ENCODE results near the gene OPRL1.
A peak's percentile ranks its signal among the peaks of the same experiment; 100 is the strongest.

OPRL1 gene

DNA sequence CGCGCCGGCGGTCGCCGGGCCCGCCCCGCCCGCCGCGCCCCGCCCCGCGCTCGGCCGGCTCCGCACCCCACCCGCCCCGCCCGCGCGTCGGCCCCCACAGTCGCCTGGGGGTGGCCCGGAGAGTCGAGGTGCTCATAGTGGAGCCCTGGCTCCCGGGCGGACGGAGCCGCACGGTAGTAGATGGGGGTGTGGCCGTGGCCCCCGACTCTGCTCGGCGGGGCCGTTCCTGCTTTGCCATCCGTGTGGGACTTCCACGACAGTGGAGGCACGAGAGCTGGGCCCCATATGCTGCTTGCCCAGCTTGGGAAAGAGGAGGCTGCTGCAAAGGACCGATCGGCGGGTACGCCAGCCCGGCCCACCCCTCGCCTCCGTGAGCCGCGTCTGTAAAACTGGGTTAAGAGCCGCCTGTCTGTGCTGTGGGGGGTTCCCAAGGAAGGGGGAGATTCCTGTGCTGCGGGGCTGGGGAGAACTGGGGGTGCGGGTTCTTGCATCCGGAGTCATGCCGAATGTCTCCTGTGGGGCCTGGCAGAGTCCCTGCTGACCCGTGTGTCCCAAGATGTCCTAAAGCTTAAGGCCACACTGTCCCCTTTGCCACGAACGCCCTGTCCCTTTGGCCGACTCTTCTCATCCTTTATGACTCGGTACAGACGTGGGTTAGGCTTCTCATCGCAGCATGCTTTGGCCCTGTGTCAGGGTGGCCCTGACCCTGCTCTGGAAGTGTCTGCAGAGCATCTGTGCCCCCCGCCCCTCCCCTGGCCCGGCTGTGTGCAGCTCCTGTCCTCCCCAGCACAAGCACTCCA is at the start of gene OPRL1:
Gene OPRL1 (plus strand): TSS at position 70 of the 800 bp plus-strand sequence. CDS start 12,639 bp downstream, outside the sequence.
- no peak for DNase-seq

GRCh38 chr20:64030371-64031134 is 49.3 kb upstream of the OPRL1 start:
- no peak for DNase-seq

- no peak for DNase-seq
These were observed 48.0 kb upstream of the OPRL1 start for GRCh38 chr20:64031822-64032314.

GRCh38 chr20:64032706-64033624 is 46.9 kb upstream of the OPRL1 start:
- no peak for DNase-seq

DNA sequence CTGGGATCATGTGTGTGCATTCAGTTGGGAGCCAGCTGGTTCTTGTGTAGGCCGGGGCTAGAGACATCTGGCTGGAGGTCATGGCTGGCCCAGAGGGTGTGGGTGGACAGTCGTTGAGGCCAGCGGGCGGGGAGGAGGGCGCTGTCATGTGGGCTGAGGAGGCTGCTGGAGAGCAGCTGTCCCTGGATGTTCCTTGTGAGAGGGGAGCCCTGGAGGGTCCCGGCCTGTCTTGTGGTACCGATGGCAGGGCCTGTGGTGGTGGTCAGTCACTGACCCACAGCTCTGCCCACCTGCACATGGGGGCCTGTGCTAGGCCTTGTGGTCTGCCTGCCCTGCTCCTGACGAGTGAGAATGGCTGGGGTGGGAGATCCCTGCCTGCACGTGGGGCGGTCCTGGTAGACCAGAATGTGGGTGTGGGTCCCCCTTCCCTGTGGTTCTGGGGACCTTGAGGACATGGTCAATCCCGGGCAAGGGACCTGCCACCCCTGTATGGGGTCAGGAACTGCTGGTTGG is 45.8 kb upstream of the OPRL1 start:
- DNase-seq, result no peak

DNA sequence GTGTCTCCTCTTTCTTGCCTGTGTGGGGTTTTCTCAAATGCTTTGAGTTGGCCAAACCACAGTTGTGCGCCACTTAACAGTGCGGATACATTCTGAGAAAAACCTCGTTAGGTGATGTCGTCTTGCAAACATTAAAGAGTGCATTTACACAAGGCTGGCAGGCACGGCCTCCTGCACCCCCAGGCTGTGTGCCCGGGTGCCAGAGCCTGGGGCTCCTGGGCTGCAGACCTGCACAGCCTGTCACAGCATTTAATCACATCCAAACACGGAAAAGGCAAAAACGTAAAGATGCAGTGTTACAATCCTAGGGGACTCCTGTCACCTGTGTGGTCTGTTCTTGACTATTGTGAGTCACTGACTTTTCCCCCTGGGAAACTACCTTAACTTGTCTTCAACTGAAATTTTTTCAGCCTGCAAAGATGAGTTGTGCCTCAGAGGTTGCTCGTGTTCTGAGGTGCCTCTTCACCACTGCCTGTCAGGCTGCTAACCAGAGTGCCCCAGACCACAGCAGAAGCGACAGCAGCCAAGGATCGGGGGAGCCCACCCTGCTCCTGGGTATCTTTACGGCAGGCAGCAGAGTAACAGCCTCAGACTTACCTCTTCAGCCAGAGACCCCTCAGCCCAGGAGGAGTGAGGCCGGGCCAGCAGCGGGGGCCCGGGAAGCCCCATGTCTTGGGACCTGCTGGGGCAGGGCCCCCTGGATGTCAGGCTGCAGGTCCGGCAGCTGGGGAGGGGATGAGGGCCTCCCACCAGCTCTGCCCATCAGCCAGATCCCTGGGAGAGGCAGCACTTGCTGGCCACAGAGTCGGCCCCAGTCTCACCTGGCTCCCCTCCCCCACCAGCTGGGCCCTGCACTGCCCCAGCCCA is 44.6 kb upstream of the OPRL1 start:
- DNase-seq, result no peak

GRCh38 chr20:64035933-64036345 is 43.9 kb upstream of the OPRL1 start, which contains the start of gene C20orf204:
Gene C20orf204 (plus strand): TSS chr20:64036182. CDS start chr20:64036324, 142 bp downstream.
- DNase-seq, result no peak

DNA sequence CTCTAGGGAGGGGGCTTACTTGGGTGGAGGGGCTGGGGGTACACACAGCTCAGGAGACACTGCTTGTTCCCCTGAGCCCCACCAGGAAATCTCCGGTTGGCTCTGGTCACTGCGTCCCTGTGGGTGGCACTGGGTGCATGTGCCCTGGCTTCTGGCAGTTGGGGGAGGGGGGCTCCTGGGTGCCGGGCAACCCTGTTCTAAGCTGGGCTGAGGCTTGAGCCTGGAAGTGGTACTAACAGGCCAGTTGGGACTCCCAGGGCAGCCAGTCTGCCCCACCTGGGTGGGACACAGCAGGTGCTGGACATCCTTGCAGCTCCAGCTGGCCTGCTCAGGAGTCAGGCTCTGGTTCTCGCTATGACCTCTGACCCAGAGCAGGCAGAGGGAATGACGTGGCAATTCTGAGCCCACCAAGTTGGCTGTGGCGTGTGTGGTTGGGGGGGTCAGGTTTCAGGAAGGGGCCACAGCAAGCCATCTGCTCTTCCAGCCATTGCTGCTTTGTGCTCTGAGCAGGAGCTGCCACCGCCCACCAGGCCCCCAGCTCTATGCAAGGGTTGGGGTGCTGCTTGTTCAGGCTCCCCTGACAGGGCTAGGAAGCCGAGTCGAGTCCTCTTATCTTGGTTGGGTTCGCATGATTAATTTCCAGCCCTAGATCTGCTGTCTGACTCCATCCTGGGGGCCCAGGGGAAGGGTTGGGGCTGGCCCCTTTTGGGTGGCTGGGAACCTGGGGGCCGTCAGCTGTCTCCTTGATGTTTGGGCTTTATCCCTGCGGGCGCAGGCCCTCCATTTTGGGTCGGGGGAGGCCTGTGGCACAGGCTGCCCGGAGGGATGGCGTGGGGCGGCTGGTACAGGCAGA is 43.3 kb upstream of the OPRL1 start:
- DNase-seq, result no peak

DNA sequence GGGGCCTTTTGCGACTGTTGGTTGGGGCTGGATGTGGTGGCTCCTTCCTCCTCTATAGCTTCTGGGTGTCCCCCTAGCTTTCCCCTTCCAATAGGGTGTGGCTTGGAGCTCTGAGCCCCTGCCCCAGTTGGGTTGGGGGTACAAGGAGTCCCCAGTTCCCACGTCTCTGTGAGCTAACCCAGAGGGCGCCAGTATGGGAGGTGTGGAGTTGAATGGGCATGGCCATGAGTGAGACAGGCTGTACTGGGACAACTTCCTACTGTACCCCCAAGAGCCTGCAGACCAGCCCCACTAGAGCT is 42.7 kb upstream of the OPRL1 start:
- no peak for DNase-seq

DNA sequence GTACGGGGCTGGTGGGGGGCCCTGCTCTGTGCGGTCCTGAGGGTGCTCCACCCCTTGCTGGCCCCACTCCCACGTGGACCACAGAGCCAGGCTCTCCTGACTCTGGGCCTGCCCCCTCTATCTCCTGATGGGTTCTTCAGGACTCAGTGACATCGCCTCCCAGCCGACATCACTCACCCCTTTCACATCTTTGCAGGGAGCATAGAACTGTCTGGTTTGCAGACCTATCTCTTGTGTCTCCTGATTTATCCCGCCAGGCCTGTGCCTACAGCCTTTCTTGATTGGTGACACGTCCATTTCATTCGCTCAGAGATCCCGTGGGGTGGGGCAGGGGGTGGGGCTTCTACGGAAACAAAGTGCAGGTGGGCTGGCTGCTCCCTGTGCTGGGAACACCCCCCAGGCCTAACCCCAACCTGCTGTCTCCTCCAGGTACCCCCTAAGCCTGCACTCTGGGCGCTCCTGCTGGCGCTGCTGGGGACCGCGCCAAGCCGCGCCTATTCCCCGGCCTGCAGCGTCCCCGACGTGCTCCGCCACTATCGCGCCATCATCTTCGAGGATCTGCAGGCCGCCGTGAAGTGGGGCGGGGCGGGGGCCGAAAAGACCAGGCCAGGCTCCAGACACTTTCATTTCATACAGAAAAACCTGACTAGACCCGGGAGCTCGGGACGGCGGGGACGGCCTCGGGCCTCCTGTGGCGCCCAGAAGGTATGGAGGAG is 42.2 kb upstream of the OPRL1 start:
- no peak for DNase-seq

- DNase-seq, result no peak
These were observed 41.7 kb upstream of the OPRL1 start for GRCh38 chr20:64038224-64038564.

- peak; percentile 59 for DNase-seq
These were observed 41.2 kb upstream of the OPRL1 start for GRCh38 chr20:64038565-64039292.

- DNase-seq, result no peak
These were observed 40.4 kb upstream of the OPRL1 start for GRCh38 chr20:64039293-64040160.

DNA sequence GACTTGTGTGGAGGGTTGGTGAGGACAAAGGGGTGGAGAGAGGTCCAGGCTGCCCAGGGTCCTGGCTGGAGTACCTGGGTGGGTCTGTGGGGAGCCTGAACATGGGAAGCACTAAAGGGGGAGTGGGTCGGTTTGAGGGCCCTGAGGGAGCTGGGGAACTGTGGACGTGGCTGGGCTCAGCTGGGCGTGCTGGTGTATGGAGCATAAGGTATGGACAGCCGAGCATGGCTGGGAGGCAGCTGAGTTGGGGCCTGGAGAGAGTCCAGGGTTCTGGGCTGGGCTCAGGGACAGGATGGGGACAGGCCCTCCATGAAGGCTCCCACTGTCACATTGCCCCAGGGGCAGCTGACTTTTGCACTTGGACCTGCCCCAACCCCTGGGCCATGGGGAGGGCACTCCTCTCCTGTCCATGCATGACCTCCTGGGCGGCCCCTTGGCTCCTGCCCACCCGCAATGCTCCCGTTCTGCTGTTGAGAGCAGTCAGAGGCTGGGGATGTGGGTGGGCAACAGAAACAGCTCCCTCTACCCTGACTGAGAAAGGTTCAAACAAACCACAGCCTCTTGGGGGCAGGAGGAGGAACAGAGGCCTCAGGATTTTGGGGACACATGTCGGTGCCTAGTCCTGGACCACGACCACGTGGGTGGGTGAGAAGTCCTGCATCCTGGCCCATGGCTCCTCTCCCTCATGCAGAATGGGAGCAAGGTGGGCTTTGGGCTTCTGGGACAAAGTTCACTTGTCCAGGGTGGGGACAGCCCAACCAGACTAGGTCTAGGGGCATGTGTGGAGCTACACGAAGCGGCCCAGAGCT is 39.4 kb upstream of the OPRL1 start:
- DNase-seq, result no peak

- DNase-seq, result no peak
These were observed 38.7 kb upstream of the OPRL1 start for GRCh38 chr20:64041040-64041780.

GRCh38 chr20:64041781-64042053 is 38.2 kb upstream of the OPRL1 start:
- DNase-seq, result no peak
